Endothelial cell of umbilical vein (primary cell): ENCODE measurements around the gene STH. TPM values are rescaled to one million over a fixed set of nuclear protein-coding genes. Genes with fewer than 3 reads are reported as not detected.

Experiments used
- BruUV-seq: library from RNA; stranded (reverse); fragments of 400-500 nt; replicated peaks from 2 replicates; lab custom pipeline; 2021; lab: Mats Ljungman, UMichigan
- CTCF ChIA-PET: fragments of 300-600, 350-600 bp; sonication (Branson Sonifier 250); formaldehyde crosslinking; loops from one replicate; lab custom pipeline; 2021; ENCODE audit warnings: antibody characterized with exemption, inconsistent platforms; lab: Charles Lee
- POLR2A ChIA-PET: fragments of 300-600, 350-600 bp; sonication (Branson Sonifier 250); formaldehyde crosslinking; loops from one replicate; lab custom pipeline; 2021; ENCODE audit warnings: antibody characterized with exemption, inconsistent platforms; lab: Charles Lee
- DNase-seq: peaks from one replicate; pipeline ENCODE4 v3.0.0-alpha.2; 2011; ENCODE audit warnings: low read depth, low spot score
- FAIRE-seq: peaks from 2 replicates; lab custom pipeline; 2011; peaks lifted over from hg19 to GRCh38; lab: Jason Lieb, UNC
- H2AFZ ChIP-seq: 2 replicates; pipeline ENCODE4 v1.6.0; 2012; ENCODE audit warnings: low read depth, low read length, control low read depth, inconsistent platforms
- H3K27ac ChIP-seq: 2 replicates; pipeline ENCODE4 v1.5.1; 2011; ENCODE audit warnings: low read depth, mild to moderate bottlenecking, control low read depth, low read length, moderate library complexity; ENCODE audit not compliant: insufficient read depth
- H3K27me3 ChIP-seq, 2 experiments: 2 replicates each; pipeline versions ENCODE4 v1.6.0 to v1.6.1; 2011; ENCODE audit warnings: low read length in 2 of 2, mixed read lengths in 1 of 2; ENCODE audit not compliant: control insufficient read depth in 2 of 2, insufficient read depth in 2 of 2
- H3K36me3 ChIP-seq, 2 experiments: 2 replicates in 1 of 2; 3 replicates in 1 of 2; pipeline ENCODE4 v1.5.1; 2011; ENCODE audit warnings: low read length in 2 of 2, mild to moderate bottlenecking in 1 of 2, moderate library complexity in 1 of 2; ENCODE audit not compliant: control insufficient read depth in 2 of 2, insufficient read depth in 2 of 2; ENCODE audit errors: extremely low read depth in 1 of 2
- H3K4me1 ChIP-seq: 3 replicates; pipeline ENCODE4 v1.5.1; 2011; ENCODE audit warnings: mild to moderate bottlenecking, low read length; ENCODE audit not compliant: control insufficient read depth, insufficient read depth; ENCODE audit errors: extremely low read depth
- H3K4me2 ChIP-seq: 2 replicates; pipeline ENCODE4 v1.6.1; 2011; ENCODE audit warnings: low read length, control low read depth, mixed read lengths; ENCODE audit not compliant: insufficient read depth
- H3K4me3 ChIP-seq, 3 experiments: fragments of 200-600 bp in 1 of 3; sonication (generic), shearing (Covaris generic) in 1 of 3; replicated peaks in 1 of 3; 2 replicates each; pipeline ENCODE4 v1.5.1; 2011 to 2016; ENCODE audit warnings: control low read depth in 3 of 3, low read length in 3 of 3, mild to moderate bottlenecking in 2 of 3, inconsistent platforms in 1 of 3, low read depth in 1 of 3, moderate library complexity in 1 of 3; ENCODE audit not compliant: insufficient read depth in 1 of 3
- H3K79me2 ChIP-seq: 2 replicates; pipeline ENCODE4 v1.6.0; 2012; ENCODE audit warnings: low read length, inconsistent platforms; ENCODE audit not compliant: control insufficient read depth, insufficient read depth
- H3K9ac ChIP-seq: replicated peaks from 2 replicates; pipeline ENCODE3; 2011; ENCODE audit warnings: low read length, control low read depth; ENCODE audit not compliant: insufficient read depth; ENCODE audit errors: extremely low read depth
- H3K9me1 ChIP-seq: replicated peaks from 3 replicates; pipeline ENCODE4 v1.6.0; 2011; ENCODE audit warnings: mild to moderate bottlenecking, low read length; ENCODE audit not compliant: control insufficient read depth, insufficient read depth; ENCODE audit errors: extremely low read depth
- H3K9me3 ChIP-seq: replicated peaks from 2 replicates; pipeline ENCODE4 v1.5.1; 2012; ENCODE audit warnings: low read length, inconsistent platforms; ENCODE audit not compliant: control insufficient read depth, insufficient read depth
- H4K20me1 ChIP-seq: replicated peaks from 2 replicates; pipeline ENCODE3; 2011; ENCODE audit warnings: mild to moderate bottlenecking, low read length; ENCODE audit not compliant: control insufficient read depth, insufficient read depth; ENCODE audit errors: extremely low read depth
- EZH2 ChIP-seq: IDR thresholded peaks from 2 replicates; pipeline ENCODE4 v1.6.1; 2012; ENCODE audit warnings: borderline replicate concordance, low read depth, mild to moderate bottlenecking, moderate library complexity, low read length, inconsistent platforms; ENCODE audit not compliant: severe bottlenecking
- FOS ChIP-seq: IDR thresholded peaks from 2 replicates; pipeline ENCODE4 v1.6.1; 2011; ENCODE audit warnings: mild to moderate bottlenecking, low read length, moderate library complexity, borderline replicate concordance; ENCODE audit not compliant: insufficient read depth
- GATA2 ChIP-seq: IDR thresholded peaks from 2 replicates; pipeline ENCODE4 v1.7.0; 2011; ENCODE audit warnings: low read depth, mild to moderate bottlenecking, moderate library complexity, mixed read lengths, low read length; ENCODE audit not compliant: insufficient read length, insufficient read depth
- JUN ChIP-seq: IDR thresholded peaks from 2 replicates; pipeline ENCODE4 v1.6.1; 2011; ENCODE audit warnings: borderline replicate concordance, low read depth; ENCODE audit not compliant: insufficient read length, insufficient read depth
- MYC ChIP-seq: IDR thresholded peaks from one replicate; pipeline ENCODE4 v1.6.1; 2011; ENCODE audit warnings: mild to moderate bottlenecking, low read depth, low read length
- POLR2A ChIP-seq: IDR thresholded peaks from 2 replicates; pipeline ENCODE4 v1.6.1; 2012; ENCODE audit warnings: low read depth, mild to moderate bottlenecking, control low read depth, low read length
- POLR2AphosphoS5 ChIP-seq: IDR thresholded peaks from 2 replicates; pipeline ENCODE4 v1.6.1; 2012; ENCODE audit warnings: low read depth, mild to moderate bottlenecking, control low read depth, low read length, moderate library complexity; ENCODE audit not compliant: insufficient read depth
- dilution Hi-C: fragments of 300-500 bp; cut with MboI; formaldehyde crosslinking; loops from one replicate; pipeline ENCODE4 v1.15.0; 2019; ENCODE audit warnings: low sequenced_read_pairs; ENCODE audit not compliant: extremely low pct_ligation_motif_present
- intact Hi-C: fragments of 100-400 bp; cut with micrococcal nuclease; formaldehyde crosslinking; loops from one replicate; pipeline ENCODE4 v1.10.0; 2022
- polyA plus RNA-seq, 4 experiments: library from polyadenylated mRNA; depleted of rRNA in 3 of 4; stranded (reverse) in 3 of 4; unstranded in 1 of 4; fragments of >200 nt; gene quantifications; 2 replicates each; pipeline versions ENCODE4 v1.2.1 to v1.2.3, GENCODE V29; 2011 to 2012; ENCODE audit warnings: missing spikeins in 1 of 4
- total RNA-seq: library from RNA; stranded (reverse); gene quantifications from 2 replicates; pipeline ENCODE4 v1.2.3, GENCODE V29; 2021
- TF ChIP-seq, protein P1 (sequence below), 2 donors: IDR thresholded peaks; 1 replicate in 1 of 2; 2 replicates in 1 of 2; pipeline ENCODE4 v1.5.1; 2011; ENCODE audit warnings: low read length in 2 of 2, mild to moderate bottlenecking in 2 of 2, moderate library complexity in 2 of 2, control low read depth in 1 of 2, inconsistent platforms in 1 of 2, low read depth in 1 of 2; ENCODE audit not compliant: insufficient read depth in 1 of 2; ENCODE audit errors: extremely low read depth in 1 of 2
- TF ChIP-seq, protein P2 (sequence below): IDR thresholded peaks from 2 replicates; pipeline ENCODE4 v1.6.1; 2011; ENCODE audit not compliant: insufficient read depth, insufficient read length

STH gene
- total and polyA plus RNA-seq, 2 donors (not counting 3 experiments of a cell fraction or from before 2014, with no cell fraction given) = not detected

DNA sequence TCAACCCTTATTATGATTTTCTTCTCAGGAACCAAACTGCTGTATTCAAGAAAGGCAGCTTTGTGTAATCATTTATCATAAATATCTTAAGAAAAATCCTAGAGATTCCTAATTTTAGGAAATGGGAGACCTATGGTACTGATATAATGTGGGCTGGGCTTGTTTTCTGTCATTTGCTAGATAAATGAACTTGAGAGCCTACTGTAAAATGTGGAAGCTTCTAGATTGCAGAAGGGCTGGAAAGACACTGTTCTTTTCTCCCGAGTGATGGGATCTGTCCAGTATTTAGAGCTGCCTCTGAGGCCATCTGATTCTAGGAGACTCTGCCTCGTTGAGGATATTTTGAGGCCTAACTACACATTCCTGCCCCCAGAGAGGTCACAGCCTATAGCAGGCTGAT is 19.9 kb upstream of the STH start:
- H3K27ac ChIP-seq = no peak overlapping the region
- no peaks in the 10 kb centered on the region for H3K27me3 ChIP-seq
- DNase-seq (no peak), FAIRE-seq (no peak)
- TF ChIP-seq POLR2AphosphoS5 (no peak), MYC (no peak), POLR2A (no peak), GATA2 (no peak), EZH2 (no peak), JUN (no peak), FOS (no peak)
- TF ChIP-seq, protein P1, sequence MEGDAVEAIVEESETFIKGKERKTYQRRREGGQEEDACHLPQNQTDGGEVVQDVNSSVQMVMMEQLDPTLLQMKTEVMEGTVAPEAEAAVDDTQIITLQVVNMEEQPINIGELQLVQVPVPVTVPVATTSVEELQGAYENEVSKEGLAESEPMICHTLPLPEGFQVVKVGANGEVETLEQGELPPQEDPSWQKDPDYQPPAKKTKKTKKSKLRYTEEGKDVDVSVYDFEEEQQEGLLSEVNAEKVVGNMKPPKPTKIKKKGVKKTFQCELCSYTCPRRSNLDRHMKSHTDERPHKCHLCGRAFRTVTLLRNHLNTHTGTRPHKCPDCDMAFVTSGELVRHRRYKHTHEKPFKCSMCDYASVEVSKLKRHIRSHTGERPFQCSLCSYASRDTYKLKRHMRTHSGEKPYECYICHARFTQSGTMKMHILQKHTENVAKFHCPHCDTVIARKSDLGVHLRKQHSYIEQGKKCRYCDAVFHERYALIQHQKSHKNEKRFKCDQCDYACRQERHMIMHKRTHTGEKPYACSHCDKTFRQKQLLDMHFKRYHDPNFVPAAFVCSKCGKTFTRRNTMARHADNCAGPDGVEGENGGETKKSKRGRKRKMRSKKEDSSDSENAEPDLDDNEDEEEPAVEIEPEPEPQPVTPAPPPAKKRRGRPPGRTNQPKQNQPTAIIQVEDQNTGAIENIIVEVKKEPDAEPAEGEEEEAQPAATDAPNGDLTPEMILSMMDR (IDR thresholded peaks at IDR 0.05; ENCODE audit: extremely low read depth in 1 of 2, insufficient read depth in 1 of 2, low read depth in 1 of 2, low read length in 2 of 2) = no peak
- TF ChIP-seq, protein P2, sequence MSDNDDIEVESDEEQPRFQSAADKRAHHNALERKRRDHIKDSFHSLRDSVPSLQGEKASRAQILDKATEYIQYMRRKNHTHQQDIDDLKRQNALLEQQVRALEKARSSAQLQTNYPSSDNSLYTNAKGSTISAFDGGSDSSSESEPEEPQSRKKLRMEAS = no peak
- H3K9ac ChIP-seq = no peak overlapping the region
- POLR2A ChIA-PET = no interaction called here
- dilution Hi-C loops = no loop called here
- no peaks in the 10 kb centered on the region for H4K20me1 ChIP-seq
- H3K4me1 ChIP-seq = no peaks in the 10 kb centered on the region
- no peaks in the 10 kb centered on the region for H3K36me3 ChIP-seq
- intact Hi-C loops = no loop called here
- no peaks in the 10 kb centered on the region for H3K9me3 ChIP-seq
- H3K9me1 ChIP-seq = no peaks in the 10 kb centered on the region
- H3K4me3 ChIP-seq = no peak overlapping the region
- H3K79me2 ChIP-seq = no peaks in the 10 kb centered on the region
- no peak overlapping the region for H2AFZ ChIP-seq
- CTCF ChIA-PET = interaction anchor here (1.2 kb wide), 1 partner anchor 12 kb away, joined by 3 read pairs; no protein-coding TSS in a partner anchor
- H3K4me2 ChIP-seq = no peak overlapping the region
- BruUV-seq = no TSS peak
